Stimulated activated CD4-positive, alpha-beta T cell treated with anti-CD3 and anti-CD28 coated beads, Interleukin-1b, Interleukin-23, amount 100 ng/mL, for 48 hours (primary cell): ENCODE results near the gene PCCB.
"Not testable (repeated sequence)": the region's sequence is repeated elsewhere in the genome, so short reads cannot be mapped to it uniquely, and the experiment has no call there.

Source experiments
- DNase-seq: peaks from one replicate; pipeline ENCODE4 v3.0.0-alpha.2; 2020

The PCCB gene

DNA sequence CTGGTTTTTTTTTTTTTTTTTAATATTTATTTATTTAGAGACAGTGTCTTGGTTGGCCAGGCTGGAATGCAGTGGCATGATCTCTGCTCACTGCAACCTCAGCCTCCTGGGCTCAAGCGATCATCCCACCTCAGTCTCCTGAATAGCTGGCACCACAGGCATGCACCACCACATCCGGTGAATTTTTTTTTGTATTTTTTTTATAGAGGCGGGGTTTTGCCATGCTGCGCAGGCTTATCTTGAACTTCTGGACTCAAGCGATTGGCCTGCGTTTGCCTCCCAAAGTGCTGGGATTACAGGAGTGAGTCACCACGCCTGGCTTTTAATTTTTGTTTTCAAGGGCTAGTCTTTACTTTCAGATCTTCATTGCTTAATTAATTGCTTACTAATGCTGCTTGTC lies 13.1 kb downstream of the PCCB start:
- no peak for DNase-seq

GRCh38 chr3:136266468-136267125 lies 16.5 kb downstream of the PCCB start:
- DNase-seq: not testable (repeated sequence)

DNA sequence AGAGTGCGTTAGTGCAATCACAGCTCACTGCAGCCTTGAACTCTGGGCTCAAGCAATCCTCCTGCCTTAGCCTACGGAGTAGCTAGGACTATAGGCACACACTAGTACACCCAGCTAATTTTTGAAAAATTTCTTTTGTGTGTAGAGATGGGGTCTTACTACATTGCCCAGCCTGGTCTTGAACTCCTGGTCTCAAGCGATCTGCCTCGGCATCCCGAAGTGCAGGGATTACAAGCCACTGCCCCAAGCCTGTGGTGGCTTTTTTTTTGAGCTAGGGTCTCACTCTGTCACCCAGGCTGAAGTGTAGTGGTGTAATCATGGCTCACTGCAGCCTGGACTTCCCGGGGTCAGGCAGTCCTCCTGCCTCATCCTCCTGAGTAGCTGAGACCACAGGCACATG lies 17.1 kb downstream of the PCCB start:
- DNase-seq: no peak

- DNase-seq: no peak
These were observed 20.0 kb downstream of the PCCB start for GRCh38 chr3:136270179-136270578.

GRCh38 chr3:136271626-136272025 lies 21.5 kb downstream of the PCCB start:
- DNase-seq: not testable (repeated sequence)

GRCh38 chr3:136276049-136276755 lies 26.1 kb downstream of the PCCB start:
- DNase-seq: no peak

GRCh38 chr3:136277115-136277514 lies 27.0 kb downstream of the PCCB start:
- DNase-seq: no peak

DNA sequence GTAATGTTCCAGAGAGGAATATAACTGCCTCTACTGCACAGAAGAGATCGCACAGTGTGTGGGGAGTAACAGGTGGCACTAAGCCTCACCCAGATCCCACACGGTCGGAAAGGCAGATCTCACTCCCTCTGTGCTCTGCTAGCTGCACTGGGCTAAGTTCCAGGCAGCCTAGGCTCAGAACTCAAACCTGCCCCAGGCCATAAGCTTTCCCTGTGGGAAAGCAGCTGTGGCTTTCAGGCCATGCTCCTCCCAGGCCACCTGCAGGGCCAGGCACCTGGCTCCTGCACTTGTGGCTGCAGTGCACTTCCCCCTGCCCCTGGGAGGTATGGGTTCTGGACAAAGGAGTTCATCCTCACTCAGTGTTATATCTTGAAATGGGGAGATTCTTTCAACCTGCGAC lies 27.5 kb downstream of the PCCB start:
- no peak for DNase-seq

- DNase-seq: no peak
These were observed 29.0 kb downstream of the PCCB start for GRCh38 chr3:136279092-136279491.

- no peak for DNase-seq
These were observed 30.8 kb downstream of the PCCB start for GRCh38 chr3:136280961-136281360.

GRCh38 chr3:136281966-136282520 lies 31.9 kb downstream of the PCCB start:
- DNase-seq: no peak

DNA sequence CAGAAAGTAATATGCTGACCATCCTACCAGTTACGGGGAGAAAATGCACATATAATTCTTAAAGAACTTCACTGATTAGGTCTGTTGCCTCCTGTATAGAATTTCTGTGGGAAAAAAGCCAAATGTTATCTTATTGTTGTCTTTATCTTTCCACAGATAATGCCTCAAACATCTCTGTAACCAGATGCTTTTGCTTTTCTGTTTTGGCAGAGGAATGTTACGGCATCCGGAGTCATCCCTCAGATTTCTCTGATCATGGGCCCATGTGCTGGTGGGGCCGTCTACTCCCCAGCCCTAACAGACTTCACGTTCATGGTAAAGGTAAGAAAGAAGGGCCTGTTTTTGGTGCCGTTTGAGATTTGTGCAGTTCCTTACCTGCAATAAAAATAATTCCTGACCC lies 33.5 kb downstream of the PCCB start:
- DNase-seq: no peak

DNA sequence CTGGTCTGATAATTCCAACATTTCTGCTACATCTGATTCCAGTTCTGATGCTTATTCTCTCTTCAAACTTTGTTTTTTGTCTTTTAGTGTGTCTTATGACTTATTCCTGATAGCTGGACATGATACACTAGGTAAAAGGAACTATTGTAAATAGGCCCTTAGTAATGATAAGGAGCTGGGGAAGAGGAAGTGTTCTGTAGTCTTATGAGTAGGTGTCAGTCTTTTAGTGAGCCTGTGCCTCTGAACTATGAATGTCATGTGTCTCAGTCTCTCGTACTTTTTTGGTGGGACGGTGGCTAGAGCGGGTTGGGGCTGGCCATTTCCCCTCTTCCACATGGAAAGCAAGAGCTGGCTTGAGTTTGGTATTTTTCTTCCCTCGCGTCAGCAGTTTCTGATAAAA lies 41.2 kb downstream of the PCCB start:
- no peak for DNase-seq

GRCh38 chr3:136292500-136292899 lies 42.4 kb downstream of the PCCB start:
- DNase-seq: no peak

DNA sequence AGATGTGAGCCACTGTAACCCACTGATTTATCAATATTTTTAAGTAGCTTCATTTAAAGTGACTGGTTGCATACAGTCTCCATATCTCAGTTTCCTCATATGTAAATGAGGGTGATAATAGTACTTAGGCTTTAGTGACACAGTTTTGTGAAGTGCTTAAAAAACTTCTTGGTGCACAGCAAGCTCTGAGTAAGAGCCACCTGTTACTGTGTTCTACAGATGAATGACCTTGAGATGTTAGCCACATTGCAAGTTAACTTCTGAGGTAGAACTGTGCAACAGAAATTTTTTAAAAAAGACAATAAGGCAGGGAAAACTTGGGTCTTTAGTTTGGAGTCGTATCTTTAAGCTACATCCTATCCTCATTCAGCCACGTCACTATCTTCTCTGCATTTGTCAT lies 43.1 kb downstream of the PCCB start:
- DNase-seq: no peak

DNA sequence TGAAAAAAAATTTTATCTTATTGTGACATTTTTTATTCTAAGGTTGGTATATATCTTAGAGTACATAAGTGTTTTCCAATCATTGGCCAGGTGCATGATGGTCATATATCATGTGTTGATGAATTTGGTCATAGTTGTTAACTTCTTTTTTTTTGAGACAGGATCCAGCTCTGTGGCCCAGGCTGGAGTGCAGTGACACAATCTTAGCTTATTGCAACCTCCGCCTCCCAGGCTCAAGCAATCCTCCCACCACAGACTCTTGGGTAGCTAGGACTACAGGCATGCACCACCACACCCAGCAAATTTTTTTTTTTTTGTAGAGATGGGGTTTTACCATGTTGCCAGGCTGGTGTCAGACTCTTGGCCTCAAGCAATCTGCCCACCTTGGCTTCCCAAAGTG lies 44.0 kb downstream of the PCCB start:
- DNase-seq: no peak

- no peak for DNase-seq
These were observed 46.8 kb downstream of the PCCB start for GRCh38 chr3:136296960-136297359.

GRCh38 chr3:136297826-136298225 lies 47.7 kb downstream of the PCCB start:
- DNase-seq: no peak

- no peak for DNase-seq
These were observed 50.3 kb downstream of the PCCB start for GRCh38 chr3:136300444-136300843.

DNA sequence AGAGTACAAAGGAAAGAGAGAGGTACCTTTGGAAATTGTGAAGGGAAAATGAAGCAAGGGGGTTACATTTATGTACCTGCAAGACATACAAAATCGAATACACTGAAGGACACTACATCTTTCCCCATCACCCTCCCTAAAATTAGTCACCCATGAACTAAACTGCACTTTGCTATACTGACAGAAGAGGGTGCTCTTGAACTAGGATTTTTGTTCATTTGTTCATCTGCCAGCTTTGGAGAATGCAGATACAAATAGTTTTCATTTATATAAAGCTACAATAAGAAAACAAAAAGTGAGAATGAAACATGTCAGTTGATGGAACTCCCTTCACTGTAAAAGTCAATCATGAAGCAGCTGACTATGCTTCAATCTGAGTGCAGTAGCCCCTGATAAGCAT lies 55.7 kb downstream of the PCCB start:
- no peak for DNase-seq

DNA sequence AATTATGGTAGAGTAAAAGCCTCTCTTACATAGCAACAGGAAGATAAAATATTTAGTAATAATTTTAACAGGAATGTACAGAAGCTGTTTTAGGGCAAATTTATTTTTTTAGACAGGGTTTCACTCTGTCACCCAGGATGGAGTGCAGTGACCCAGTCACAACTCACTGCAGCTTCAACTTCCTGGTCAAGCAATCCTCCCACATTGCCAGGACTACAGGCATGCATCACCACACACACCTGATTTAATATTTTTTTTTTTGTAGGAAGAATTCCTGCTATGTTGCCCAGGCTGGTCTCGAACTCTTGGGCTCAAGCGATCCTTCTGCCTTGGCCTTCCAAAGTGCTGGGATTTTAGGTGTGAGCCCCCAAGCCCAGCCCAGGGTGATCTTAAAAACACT lies 61.1 kb downstream of the PCCB start:
- DNase-seq: no peak

DNA sequence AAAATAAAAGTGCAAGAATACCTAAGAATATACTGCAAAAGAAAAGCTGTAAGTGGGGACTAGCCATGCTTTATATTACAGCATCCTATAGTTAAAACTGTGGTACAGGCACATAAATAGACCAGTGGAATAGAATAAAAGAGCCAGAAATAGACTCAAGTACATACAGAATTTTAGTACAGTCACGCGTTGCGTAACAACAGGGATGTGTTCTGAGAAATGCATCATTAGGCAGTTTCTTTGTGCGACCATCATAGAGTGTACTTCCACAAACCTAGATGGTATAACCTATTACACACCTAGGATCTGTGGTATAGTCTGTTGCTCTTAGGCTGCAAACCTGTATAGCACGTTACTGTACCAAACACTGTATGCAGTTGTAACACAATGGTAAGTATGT lies 61.8 kb downstream of the PCCB start:
- DNase-seq: no peak

DNA sequence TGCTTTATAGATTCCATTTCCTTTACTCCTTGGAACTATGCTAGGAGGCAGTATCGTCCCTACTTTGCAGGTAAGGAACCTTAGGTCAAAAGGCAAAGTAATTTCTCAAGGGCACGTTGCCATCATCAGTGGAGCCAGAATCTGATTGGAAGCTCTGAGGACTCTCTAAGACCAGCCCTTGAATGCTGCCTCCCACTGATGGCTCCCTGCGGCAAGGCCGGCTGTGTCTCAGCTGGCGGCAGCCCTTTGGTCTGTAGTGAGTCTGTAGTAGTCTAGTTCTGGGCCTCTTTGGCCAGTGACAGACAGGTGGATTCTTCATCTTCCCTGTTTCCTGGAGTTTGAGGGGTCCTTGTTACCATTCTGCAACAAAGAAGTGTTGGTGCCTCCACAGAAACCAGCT lies 76.2 kb downstream of the PCCB start:
- DNase-seq: no peak

DNA sequence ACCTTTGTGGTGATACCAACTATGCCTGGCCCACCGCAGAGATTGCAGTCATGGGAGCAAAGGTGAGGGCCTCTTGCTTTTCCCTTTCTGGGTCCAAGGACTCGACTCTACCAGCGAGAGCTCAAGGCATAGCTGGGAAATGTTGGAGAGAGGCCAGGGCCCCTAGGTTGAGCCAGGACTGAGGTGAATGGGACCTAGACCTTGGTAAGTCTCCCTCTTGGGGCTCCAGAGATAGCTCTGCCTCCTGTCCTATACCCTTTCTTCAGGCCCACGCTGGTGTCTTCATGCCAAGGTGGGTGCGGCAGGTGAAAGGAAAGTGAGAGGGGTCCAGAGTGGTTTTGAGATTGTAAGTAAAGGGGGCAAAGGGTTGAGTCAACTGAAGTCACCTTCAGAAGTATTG lies 77.5 kb downstream of the PCCB start:
- DNase-seq: no peak

DNA sequence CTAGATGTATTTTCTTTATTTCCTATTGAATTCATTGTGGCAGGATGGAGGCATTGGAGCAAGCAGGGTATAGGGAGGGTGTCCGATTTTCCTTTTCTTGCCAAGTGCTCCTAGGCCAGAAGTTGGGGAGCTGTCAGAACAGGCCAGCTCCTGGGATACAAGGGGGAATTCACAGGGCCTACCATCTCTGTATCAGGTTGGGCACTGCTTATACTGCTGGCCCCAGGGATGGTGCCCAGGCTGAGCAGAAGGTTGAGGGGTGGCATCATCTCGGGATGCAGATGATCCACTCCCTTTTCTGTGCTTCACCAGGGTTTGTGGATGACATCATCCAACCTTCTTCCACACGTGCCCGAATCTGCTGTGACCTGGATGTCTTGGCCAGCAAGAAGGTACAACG lies 79.5 kb downstream of the PCCB start:
- no peak for DNase-seq
